Esophagus muscularis mucosa (tissue), 4 donors: ENCODE results near the gene PXDN. TPM values are rescaled to one million over a fixed set of nuclear protein-coding genes. Genes with fewer than 3 reads are reported as not detected.

Experiments
- DNase-seq: peaks from one replicate; pipeline ENCODE4 v3.0.0-alpha.2; 2017; ENCODE audit errors: extremely low spot score
- H3K27ac ChIP-seq, 4 donors: fragments of 200-600 bp; sonication (generic); replicated peaks in 1 of 4; 1 replicate in 3 of 4; 2 replicates in 1 of 4; pipeline ENCODE4 v1.5.1; 2016 to 2019; ENCODE audit warnings: mild to moderate bottlenecking in 1 of 4
- H3K27me3 ChIP-seq, 4 donors: fragments of 200-600 bp; sonication (generic); one replicate each; pipeline versions ENCODE4 v1.5.1 to v1.6.0; 2016 to 2019
- H3K36me3 ChIP-seq, 4 donors: fragments of 200-600 bp; sonication (generic); one replicate each; pipeline ENCODE4 v1.5.1; 2016 to 2019
- H3K4me1 ChIP-seq, 4 donors: fragments of 200-600 bp; sonication (generic); one replicate each; pipeline ENCODE4 v1.5.1; 2016 to 2019
- H3K4me3 ChIP-seq, 4 donors: fragments of 200-600 bp; sonication (generic); 1 replicate in 2 of 4; 2 replicates in 2 of 4; pipeline ENCODE4 v1.5.1; 2016 to 2019; ENCODE audit warnings: mild to moderate bottlenecking in 4 of 4, moderate library complexity in 1 of 4
- H3K9me3 ChIP-seq, 4 donors: fragments of 200-600 bp; sonication (generic); 1 replicate in 3 of 4; 2 replicates in 1 of 4; pipeline ENCODE4 v1.5.1; 2016 to 2019
- CTCF ChIP-seq, 3 experiments: fragments of 200-600 bp in 2 of 3; fragments of 450-650 bp in 1 of 3; sonication (generic) in 2 of 3; IDR thresholded peaks; one replicate each; pipeline ENCODE4 v1.5.1; 2017 to 2019; ENCODE audit warnings: antibody characterized with exemption in 3 of 3, mild to moderate bottlenecking in 2 of 3, moderate library complexity in 1 of 3
- EP300 ChIP-seq: sonication (generic); formaldehyde crosslinking; IDR thresholded peaks from one replicate; pipeline ENCODE4 v1.6.1; 2017; ENCODE audit warnings: antibody characterized with exemption
- POLR2A ChIP-seq: fragments of 450-650 bp; IDR thresholded peaks from one replicate; pipeline ENCODE4 v1.6.1; 2017; ENCODE audit warnings: antibody characterized with exemption, moderate library complexity, mild to moderate bottlenecking, low read depth
- POLR2AphosphoS5 ChIP-seq, 2 donors: sonication (generic); formaldehyde crosslinking; IDR thresholded peaks; one replicate each; pipeline ENCODE4 v1.6.1; 2017; ENCODE audit warnings: antibody characterized with exemption in 2 of 2
- WGBS: methylation state at CpG from one replicate; pipeline ENCODE4 v1.1.5; 2018; 5-methylcytosine and 5-hydroxymethylcytosine counted together
- intact Hi-C: fragments of 100-400 bp; cut with DNase I; formaldehyde crosslinking; loops from one replicate; pipeline ENCODE4 v1.15.1; 2023
- total RNA-seq, 4 donors: library from RNA; depleted of rRNA; stranded (reverse); fragments of >200 nt; gene quantifications; one replicate each; pipeline versions ENCODE4 v1.1.0 to v1.2.1, GENCODE V29; 2016

Gene PXDN
- total RNA-seq, 4 donors from 2014 or later: 19.9 to 81.6 (median 50.1) TPM

- H3K27ac ChIP-seq: peak overlapping the region in 1 of 4 donors; percentile 21
- no peaks in the 10 kb centered on the region for H3K36me3 ChIP-seq
- H3K4me1 ChIP-seq: peaks cover 12 to 16% (median 14%) of the 10 kb centered on the region in 4 donors
- peak overlapping the region in 2 of 4 donors; percentile 20 to 24 for H3K4me3 ChIP-seq
- WGBS: 47% methylated on average over 25 of the region's 32 CpGs
- peaks cover 0 to 12% (median 0%) of the 10 kb centered on the region in 4 donors for H3K27me3 ChIP-seq
- H3K9me3 ChIP-seq: no peaks in the 10 kb centered on the region
- no peak for DNase-seq
- intact Hi-C loops: no loop called here
- TF ChIP-seq CTCF (IDR thresholded peaks at IDR 0.05) (no peak), EP300 (peak; percentile 22), POLR2A (no peak), POLR2AphosphoS5 (IDR thresholded peaks at IDR 0.05) (peak in 1 of 2 donors; percentile 39)
Observed at GRCh38 chr2:1605102-1606045, 138.9 kb downstream of the PXDN start.

GRCh38 chr2:1603521-1603920, 140.8 kb downstream of the PXDN start:
- Histone ChIP-seq H3K27ac (no peak overlapping the region), H3K4me1 (peaks cover 12 to 16% (median 14%) of the 10 kb centered on the region in 4 donors), H3K4me3 (no peak overlapping the region), H3K9me3 (no peaks in the 10 kb centered on the region), H3K27me3 (peaks cover 0 to 15% (median 0%) of the 10 kb centered on the region in 4 donors), H3K36me3 (no peaks in the 10 kb centered on the region)
- no peak for DNase-seq
- 90% methylated on average over 8 of the region's 15 CpGs for WGBS
- intact Hi-C loops: no loop called here
- TF ChIP-seq POLR2A (no peak), POLR2AphosphoS5 (IDR thresholded peaks at IDR 0.05) (no peak), CTCF (IDR thresholded peaks at IDR 0.05) (no peak), EP300 (no peak)

GRCh38 chr2:1603059-1603458, 141.3 kb downstream of the PXDN start:
- no peak for DNase-seq
- Histone ChIP-seq H3K9me3 (no peaks in the 10 kb centered on the region), H3K4me3 (no peak overlapping the region), H3K27me3 (peaks cover 0 to 15% (median 0%) of the 10 kb centered on the region in 4 donors), H3K4me1 (peaks cover 12 to 16% (median 14%) of the 10 kb centered on the region in 4 donors), H3K36me3 (no peaks in the 10 kb centered on the region), H3K27ac (no peak overlapping the region)
- 93% methylated on average over 12 of the region's 15 CpGs for WGBS
- intact Hi-C loops: no loop called here
- no peak for TF ChIP-seq POLR2AphosphoS5 (IDR thresholded peaks at IDR 0.05)
- TF ChIP-seq POLR2A: no peak
- no peak for TF ChIP-seq CTCF (IDR thresholded peaks at IDR 0.05)
- TF ChIP-seq EP300: no peak

GRCh38 chr2:1602278-1603010, 141.9 kb downstream of the PXDN start:
- H3K4me1 ChIP-seq: peaks cover 12 to 16% (median 14%) of the 10 kb centered on the region in 4 donors
- H3K27me3 ChIP-seq: peaks cover 0 to 15% (median 0%) of the 10 kb centered on the region in 4 donors
- DNase-seq: no peak
- H3K9me3 ChIP-seq: no peaks in the 10 kb centered on the region
- H3K27ac ChIP-seq: no peak overlapping the region
- no peak for TF ChIP-seq EP300
- no peak for TF ChIP-seq CTCF (IDR thresholded peaks at IDR 0.05)
- TF ChIP-seq POLR2AphosphoS5 (IDR thresholded peaks at IDR 0.05): no peak
- TF ChIP-seq POLR2A: no peak
- no peak overlapping the region for H3K4me3 ChIP-seq
- intact Hi-C loops: no loop called here
- 93% methylated on average over 14 of the region's 15 CpGs for WGBS
- H3K36me3 ChIP-seq: no peaks in the 10 kb centered on the region
